ENCODE measurements around the gene RNF40.
"Not testable (repeated sequence)": the region's sequence is repeated elsewhere in the genome, so short reads cannot be mapped to it uniquely, and the experiment has no call there.

Gene RNF40

DNA sequence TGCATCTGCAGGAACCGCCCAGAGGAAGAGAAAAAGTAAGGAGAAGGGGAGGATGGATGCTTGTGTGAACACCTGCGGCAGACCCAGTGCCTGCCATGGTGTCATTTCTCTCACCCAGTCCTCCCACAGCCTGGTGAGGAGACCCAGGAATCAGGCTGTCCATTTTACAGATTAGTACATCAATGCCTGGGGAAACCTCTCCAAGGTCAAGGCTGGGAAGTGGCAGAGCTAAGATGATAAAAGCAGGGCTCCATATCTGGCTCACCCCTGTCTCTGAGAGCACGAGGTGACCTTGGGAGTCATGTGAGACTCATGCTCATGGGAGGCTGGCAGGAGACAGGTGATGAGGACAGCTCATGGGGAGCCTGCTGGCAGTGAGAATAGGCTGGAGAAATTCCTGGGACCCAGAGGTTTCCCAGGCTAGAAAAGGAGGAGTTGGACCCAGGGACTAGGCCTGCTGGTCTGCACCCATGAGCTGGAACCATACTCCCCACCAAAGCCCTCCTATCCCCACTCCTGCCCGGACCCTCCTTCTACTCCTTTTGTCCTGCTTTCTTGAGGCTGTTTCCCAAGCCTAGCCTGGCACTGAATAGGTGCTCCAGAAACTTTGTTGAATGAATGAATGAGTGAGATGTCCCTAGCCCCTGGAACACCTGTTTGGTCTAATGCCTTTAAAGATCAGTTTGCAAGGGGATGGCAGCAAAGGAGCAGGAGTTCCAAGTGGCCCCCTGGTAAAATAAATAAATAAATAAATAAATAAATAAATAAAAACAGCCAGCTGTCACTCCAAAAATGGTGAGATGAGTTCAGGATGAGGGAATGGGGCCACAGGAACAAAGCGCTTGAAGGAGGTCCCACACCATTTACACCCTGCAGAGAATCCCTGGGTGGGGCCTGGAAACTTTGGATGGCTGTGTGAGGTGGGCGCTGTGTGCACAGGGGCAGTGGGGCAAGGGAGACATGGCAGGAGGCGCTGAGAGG, 23.3 kb downstream of the RNF40 start:
- DNase-seq: no peak

DNA sequence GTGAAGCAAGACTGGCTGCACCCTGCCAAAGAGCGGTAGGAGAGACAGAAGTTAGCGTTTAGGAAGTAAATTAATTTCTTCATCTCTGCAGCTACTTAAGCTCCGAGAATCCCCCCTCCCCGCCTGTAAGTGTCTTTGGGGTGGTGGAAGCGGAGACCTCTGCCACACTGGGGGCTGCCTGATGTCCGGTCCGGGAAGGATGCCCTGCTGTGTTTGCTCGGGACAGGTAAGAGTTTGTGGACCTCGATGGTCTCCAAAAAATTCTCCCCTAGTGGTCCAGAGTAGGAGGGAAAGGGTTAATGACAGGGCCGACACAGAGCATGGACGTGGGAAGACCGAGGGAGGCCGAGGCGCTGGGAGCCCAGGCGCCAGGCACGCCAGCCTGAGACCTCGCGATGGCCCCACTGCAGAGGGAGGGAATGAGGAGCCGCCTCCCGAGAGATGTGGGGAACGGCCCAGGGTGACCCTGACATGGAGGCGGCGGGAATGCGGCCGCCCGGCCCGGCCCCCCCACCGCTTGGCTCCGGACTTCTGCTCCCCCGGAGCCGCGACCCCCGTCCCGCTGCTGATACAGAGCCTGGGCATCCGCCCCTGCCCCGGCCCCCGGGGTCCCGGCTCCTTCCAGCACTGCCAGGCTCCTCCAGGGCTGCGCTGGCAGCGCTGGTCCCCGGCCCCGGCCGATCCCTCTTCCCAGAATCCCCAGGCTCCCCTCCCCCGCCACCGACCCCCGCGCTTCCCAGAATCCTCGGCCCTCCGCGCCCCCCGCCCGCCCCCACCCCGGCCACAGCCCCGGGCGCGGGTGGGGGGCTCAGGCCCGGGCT, 24.2 kb downstream of the RNF40 start:
- peak in 1 of 2 experiments; percentile 65 for DNase-seq

DNA sequence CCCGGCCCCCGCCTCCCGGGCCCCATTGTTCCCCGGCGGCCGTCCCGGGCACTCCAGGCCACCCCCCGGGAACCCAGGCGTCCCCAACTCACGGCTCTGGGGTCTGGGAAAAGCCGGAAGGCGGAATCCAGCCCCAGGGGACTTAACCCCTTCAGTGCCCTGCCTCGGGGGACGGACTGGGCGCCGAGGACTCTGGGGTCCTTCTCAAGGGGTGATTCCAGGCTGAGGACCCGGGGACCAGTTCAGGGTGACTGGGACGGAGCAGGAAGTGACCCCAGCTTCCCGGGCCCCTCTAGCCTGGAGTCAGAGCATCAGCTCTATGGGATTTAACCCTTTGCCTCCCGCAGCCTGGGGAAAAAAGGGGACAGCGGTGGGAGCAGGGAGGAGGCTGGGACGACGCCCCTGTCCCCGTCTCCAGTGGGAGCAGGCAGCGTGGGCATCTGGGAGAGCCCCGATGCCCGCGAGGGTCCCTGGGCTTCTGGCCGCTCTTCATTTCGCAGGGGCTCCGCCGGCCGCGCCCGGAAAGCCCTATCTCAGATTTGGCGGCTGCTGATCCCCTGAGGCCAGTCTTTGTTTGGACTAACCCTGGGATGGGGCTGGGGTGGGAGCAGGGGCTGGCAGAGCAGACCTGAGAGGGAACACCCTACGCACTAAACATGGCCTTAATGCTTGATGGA, 25.0 kb downstream of the RNF40 start, which contains the start of gene ZNF629:
Gene ZNF629 (minus strand): TSS at position 270 of the 677 bp plus-strand sequence. CDS start 2,723 bp downstream, outside the sequence.
- DNase-seq: peak; percentile 57 to 87

DNA sequence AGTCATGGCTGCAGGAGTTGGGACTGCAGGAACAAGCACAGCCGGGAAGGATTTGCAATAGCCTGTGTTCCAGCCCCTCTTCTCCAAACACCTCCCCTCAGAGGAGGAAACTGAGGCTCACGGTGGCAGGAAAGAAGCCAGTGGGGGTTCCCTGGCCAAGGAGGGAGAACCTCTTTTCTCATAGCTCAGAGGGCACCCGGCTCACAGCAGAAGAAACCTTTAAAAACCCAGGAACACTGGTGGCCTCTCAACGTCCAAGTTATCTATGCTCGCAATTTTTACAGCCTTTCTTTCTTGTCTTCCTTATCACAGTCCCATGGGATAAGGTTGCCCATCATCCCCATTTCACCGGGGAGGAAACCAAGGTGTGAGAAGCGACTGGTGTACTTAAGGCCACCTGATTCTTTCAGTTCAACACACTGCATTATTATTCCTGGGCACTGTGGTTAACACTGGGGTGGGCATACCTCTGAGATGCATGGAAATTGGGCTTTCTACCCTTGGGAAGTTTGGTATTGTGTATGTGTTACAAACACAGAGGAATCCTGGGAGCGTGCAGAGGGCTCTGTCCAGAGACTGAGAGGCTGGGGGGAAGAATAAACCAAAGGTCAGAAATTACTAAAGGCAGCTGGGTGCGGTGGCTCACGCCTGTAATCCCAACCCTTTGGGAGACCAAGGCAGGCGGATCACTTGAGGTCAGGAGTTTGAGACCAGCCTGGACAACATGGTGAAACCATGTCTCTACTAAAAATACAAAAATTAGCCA, 25.7 kb downstream of the RNF40 start:
- no peak for DNase-seq

DNA sequence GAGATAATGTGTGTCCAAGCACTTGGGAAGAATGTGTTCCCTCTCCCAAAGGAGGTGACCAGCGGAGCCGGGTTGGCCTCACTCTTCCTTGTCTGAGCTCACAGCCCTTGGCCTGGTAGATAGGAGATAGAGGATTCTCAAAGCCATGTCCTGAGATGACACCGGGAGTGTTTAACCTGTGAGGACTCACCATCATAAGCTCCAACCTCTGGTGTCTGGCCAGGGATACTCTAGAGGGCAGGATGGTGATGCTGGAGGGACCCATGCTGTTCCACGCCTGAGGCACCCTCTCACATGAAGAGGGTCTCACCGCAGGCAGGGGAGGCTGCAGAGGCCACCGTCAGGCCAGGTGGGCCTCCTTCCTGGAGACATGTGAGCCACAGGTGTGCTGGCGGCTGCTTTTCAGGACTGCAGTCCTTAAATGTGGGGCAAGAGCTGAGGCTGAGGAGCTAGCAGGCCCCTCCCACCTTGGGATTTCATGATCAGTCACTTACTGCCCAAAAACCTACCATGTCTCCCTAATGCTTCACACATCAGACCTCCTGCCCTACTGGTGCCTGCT, 31.5 kb downstream of the RNF40 start:
- no peak for DNase-seq

DNA sequence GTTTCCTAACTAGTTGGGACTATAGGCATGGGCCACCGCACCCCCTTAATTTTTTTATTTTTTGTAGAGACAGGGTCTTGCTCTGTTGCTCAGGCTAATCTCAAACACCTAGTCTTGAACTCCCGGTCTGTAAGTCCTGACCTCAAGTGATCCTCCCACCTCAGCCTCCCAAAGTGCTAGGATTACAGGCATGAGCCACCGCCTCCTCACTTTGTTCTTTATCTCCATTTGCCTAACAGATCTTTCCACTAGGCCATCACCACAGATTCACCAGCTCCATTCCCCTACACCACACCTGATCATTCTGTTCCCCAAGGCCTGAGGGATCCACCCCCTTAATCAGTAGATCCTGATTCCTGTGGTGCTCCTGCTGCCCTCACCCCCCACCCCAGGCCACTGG, 32.5 kb downstream of the RNF40 start:
- DNase-seq: no peak

DNA sequence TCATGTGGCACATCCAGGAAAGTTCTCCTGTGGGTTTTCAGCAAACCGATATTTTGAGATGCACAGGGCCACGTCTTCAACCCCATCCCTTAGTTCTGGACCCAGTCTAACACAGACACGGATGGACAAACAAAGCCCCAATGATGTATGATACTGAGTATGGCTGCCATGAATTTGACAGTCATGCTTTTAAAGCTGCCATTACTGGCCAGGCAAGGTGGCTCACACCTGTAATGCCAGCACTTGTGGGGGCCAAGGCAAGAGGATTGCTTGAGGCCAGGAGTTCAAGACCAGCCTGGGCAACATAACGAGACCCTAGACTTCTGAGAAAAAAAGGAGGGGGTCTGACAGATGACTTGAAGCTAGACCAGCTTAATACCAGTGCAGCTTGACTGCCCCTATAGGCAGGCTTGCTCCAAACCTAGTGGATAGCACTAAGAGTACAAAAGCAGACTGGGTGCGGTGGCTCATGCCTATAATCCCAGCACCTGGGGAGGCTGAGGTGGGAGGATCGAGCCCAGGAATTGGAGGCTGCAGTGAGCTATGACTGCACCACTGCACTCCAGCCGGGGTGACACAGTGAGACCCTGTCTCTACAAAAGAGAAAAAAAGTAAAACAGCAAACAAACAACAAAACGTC, 35.7 kb downstream of the RNF40 start:
- no peak for DNase-seq

DNA sequence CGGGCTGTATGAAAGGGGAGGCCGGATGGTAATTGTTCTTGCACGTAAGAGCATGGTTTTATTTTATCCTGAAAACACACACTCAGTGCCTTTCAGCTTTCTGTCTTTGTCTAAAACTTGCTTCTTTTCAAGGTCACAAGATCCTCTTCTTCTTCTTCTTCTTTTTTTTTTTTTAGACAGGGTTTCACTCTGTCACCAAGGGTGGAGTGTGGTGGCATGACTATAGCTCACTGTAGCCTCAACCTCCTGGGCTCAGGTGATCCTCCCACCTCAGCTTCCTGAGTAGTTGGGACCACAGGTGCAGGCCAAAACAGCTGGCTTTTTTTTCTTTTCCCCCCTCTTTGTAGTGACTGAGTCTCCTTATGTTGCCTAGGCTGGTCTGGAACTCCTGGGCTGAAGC, 40.8 kb downstream of the RNF40 start:
- no peak for DNase-seq

DNA sequence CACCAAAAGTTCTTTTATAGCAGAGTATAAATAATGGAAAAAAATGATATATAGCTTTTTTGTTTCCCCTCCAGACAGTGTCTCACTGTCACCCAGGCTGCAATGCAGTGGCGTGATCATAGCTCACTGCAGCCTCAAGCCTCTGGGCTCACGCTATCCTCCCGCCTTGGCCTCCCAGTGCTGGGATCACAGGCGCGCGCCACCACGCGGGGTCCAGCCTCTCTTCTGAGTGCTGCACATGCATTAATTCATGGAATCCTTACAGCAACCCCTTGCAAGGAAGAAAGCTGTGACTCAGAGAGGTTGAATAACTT, 42.9 kb downstream of the RNF40 start:
- peak in 1 of 2 experiments; percentile 56 for DNase-seq

DNA sequence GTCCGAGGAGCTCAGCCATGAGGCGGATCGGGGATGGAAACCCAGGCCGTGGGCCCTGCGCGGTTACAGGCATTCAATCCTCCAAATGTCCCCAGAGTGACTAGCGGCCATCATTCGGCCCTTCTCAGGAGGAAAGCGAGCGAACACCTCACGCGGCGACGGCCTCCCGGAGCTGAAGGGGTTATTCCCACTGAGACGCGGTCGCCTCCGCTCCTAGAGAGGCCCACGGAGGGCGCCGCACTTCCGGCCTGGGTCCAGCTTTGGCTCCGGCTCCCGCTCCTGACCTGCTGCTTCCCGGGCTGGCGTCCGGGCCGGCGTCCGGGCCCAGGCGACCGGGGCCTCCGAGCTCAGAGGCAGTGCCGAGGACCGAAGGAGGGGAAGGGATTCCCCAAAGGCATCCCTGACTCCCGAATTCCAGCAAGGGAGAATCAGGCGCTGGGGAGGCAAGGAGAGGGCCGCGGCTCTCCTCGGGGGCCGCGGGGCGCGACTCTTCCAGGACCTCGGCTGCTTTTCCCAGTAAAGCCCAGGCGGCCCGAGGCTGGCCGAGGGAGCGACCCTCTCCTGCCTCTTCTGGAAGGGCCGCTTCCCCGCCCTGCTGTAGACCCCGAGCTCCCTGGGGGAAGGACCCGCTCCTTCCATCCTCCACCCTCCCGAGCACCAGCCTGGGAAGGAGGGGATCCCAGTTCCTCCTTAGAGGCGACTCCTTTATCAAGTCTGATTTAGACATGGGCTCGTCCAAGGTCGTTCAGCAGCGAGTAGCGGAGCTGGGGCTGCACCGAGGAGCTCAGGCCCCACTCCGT, 43.4 kb downstream of the RNF40 start:
- DNase-seq: peak; percentile 67 to 94

DNA sequence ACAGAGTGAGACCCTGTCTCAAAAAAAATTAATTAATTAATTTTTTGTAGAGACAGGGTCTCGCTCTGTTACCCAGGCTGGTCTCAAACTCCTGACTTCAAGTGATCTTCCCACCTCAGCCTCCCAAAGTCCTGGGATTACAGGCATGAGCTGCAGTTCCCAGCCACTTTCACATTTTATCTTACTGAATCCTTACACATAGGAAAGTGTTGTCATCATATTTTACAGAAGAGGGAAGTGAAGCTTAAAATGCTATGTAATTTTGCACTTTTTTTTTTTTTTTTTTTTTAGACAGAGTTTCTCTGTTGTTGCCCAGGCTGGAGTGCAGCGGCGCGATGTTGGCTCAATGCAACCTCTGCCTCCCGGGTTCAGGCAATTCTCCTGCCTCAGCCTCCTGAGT, 46.0 kb downstream of the RNF40 start:
- no peak for DNase-seq

DNA sequence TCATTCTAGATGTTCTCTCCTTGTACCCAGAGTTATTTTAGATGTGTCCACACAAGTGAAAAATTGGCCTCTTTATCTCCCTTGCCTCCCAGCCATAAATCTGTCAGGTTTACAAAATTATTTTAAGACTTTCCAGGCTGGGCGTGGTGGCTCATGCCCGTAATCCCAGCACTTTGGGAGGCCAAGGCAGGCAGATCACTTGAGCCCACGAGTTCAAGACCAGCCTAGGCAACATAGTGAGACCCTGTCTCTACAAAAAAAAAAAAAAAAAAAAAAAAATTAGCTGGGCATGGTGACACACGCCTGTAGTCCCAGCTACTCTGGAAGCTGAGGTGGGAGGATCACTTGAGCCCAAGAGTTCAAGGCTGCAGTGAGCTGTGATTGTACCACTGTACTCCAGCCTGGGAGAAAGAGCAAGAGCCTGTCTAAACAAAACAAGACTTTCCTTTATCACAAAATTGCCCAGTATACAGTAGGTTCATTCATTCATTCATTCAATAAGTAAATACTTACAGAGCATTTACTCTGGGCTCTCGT, 46.8 kb downstream of the RNF40 start:
- DNase-seq: not testable (repeated sequence)

DNA sequence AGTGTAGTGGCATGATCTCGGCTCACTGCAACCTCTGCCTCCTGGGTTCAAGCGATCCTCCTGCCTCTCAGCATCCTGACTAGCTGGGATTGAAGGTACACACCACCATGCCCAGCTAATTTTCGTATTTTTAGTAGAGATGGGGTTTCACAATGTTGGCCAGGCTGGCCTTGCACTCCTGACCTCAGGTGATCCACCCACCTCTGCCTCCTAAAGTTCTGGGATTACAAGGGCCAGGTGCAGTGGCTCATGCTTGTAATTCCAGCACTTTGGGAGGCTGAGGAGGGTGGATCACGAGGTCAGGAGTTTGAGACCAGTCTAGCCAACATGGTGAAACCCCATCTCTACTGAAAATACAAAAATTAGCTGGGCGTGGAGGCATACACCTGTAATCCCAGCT, 47.6 kb downstream of the RNF40 start:
- not testable (repeated sequence) for DNase-seq

DNA sequence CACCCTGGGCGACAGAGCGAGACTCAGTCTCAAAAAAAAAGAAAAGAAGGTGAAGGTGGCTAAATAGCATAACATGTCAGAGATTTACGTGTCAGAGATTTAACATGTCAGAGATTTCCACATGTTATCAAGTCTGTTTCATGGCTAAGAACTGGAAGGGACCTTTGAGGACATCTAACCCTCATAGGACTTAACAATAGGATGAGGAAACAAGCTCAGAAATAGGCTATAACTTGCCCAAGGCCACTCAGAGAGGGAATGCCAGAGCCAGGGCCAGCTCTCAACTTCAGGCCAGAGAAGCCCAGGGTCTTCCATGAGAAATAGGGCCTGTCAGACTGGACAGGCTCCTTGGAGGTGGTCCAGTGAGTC, 51.7 kb downstream of the RNF40 start:
- DNase-seq: no peak

DNA sequence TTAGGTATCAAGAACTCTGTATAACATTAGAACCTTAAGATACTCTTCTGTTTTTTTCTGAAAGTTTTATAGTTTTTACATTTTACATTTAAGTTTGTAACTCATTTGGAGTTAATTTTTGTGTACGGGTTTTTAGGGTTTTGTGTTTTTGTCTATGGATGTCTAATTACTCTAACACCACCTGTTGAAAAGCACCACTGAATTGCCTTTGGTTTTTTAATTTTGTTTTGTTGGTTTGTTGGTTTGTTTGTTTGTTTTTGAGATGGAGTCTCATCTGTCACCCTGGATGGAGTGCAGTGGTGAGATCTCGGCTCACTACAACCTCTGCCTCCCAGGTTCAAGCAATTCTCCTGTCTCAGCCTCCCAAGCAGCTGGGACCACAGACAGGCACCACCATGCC, 54.6 kb downstream of the RNF40 start:
- DNase-seq: no peak

DNA sequence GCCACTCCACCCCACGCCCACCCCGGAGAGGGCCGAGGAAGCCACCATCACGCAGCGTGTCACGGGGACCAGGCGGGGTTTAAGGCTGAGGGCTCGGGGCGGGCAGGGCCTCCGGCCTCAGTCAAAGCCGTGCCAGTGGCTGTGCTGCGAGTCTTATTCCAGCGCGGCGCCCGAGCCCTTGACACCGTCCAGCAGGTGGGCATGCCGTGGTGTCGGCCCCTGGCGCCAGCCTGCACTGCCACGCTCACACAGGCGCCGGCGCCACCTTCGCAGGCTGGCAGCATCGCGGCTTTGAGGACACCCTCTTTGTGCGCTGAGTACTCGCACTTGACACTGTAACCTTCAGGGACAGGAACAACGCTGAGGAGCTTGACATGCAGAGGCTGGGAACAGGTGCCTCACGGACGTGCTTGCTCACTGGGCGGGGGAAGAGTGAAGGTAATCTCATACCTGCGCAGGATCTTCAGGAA, 58.9 kb downstream of the RNF40 start:
- no peak for DNase-seq

DNA sequence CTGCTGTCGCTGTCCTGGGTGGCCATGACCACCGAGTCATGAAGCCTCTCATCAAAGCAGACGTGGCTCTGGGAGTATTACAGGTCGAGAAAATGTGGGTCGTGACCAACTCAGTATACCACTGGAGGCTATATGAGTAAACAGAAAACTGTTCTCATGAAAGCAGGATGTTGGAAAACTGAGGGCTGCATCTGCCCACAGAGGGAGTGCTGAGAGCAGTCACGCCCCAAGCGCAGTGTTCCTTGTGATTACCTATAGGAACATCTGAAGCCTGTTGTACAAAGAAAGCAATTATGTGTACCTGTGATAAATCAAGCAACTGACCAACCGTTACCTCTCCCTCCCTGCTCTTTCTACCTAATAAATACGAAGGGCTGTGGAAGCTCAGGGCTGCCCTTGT, 59.3 kb downstream of the RNF40 start:
- DNase-seq: not testable (repeated sequence)

DNA sequence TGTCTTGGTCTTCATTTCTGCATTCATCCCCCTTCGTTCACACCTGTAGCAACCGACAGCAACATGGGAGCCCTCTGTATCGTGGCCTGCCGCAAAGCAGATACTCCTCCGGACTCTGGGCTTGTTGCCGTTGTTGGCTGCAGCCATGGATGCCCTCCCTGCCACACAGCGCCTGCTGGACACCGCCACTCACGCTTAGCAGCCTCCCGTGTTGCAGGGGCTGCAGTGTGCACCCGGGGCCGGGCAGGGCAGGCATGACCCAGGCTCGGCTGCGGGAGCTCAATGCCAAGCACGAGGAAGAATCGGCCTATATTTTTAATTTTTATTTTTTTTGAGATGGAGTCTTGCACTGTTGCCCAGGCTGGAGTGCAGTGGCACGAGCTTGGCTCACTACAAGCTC, 59.8 kb downstream of the RNF40 start:
- DNase-seq: no peak
